ENCODE data around the gene RNF152.

RNF152 gene

GRCh38 chr18:61926532-61926931 is 33.7 kb upstream of the RNF152 start:
- TF ChIP-seq CTCF (IDR thresholded peaks at IDR 0.05): no peak
- H3K4me3 ChIP-seq: no peak overlapping the region
- no peak overlapping the region for H3K27ac ChIP-seq
- DNase-seq (ENCODE audit: low spot score): no peak

- no peak for TF ChIP-seq CTCF (IDR thresholded peaks at IDR 0.05)
- DNase-seq (ENCODE audit: low spot score): no peak
These were observed 31.7 kb upstream of the RNF152 start for GRCh38 chr18:61924550-61924949.

GRCh38 chr18:61922435-61922834 is 29.6 kb upstream of the RNF152 start:
- DNase-seq (ENCODE audit: low spot score): no peak
- Histone ChIP-seq H3K27ac (no peak overlapping the region), H3K4me3 (no peak overlapping the region)
- TF ChIP-seq CTCF (IDR thresholded peaks at IDR 0.05): no peak

More at GRCh38 chr18:61924550-61924949, 31.7 kb upstream of the RNF152 start:
- Histone ChIP-seq H3K27ac (no peak overlapping the region), H3K4me3 (no peak overlapping the region)

- no peak overlapping the region for H3K27ac ChIP-seq
- no peak for DNase-seq (ENCODE audit: low spot score)
- no peak for TF ChIP-seq CTCF (IDR thresholded peaks at IDR 0.05)
- H3K4me3 ChIP-seq: no peak overlapping the region
These were observed 28.9 kb upstream of the RNF152 start for GRCh38 chr18:61921621-61922235.

- no peak for DNase-seq (ENCODE audit: low spot score)
- Histone ChIP-seq H3K27ac (no peak overlapping the region), H3K4me3 (no peak overlapping the region)
- TF ChIP-seq CTCF (IDR thresholded peaks at IDR 0.05): no peak
These were observed 25.0 kb upstream of the RNF152 start for GRCh38 chr18:61917818-61918217.

- Histone ChIP-seq H3K4me3 (no peak overlapping the region), H3K27ac (no peak overlapping the region)
- no peak for TF ChIP-seq CTCF (IDR thresholded peaks at IDR 0.05)
- no peak for DNase-seq (ENCODE audit: low spot score)
These were observed 19.7 kb upstream of the RNF152 start for GRCh38 chr18:61912476-61912875.

GRCh38 chr18:61910101-61910500 is 17.3 kb upstream of the RNF152 start:
- no peak for TF ChIP-seq CTCF (IDR thresholded peaks at IDR 0.05)

More at GRCh38 chr18:61910101-61910500, 17.3 kb upstream of the RNF152 start:
- no peak overlapping the region for H3K27ac ChIP-seq
- DNase-seq (ENCODE audit: low spot score): no peak
- no peak overlapping the region for H3K4me3 ChIP-seq
